Kidney (tissue), 14 donors: ENCODE results near the gene ABLIM2. TPM values are rescaled to one million over a fixed set of nuclear protein-coding genes. Genes with fewer than 3 reads are reported as not detected.

Experiments used
- DNase-seq, 5 donors: peaks; one replicate each; pipeline ENCODE4 v3.0.0-alpha.2; 2013 to 2020
- FAIRE-seq: peaks from 2 replicates; lab custom pipeline; 2012; peaks lifted over from hg19 to GRCh38; lab: Jason Lieb, UNC
- H3K27ac ChIP-seq, 2 donors: one replicate each; pipeline ENCODE4 v1.7.0; 2013; ENCODE audit warnings: low read depth in 2 of 2, low read length in 2 of 2, inconsistent platforms in 1 of 2
- H3K27me3 ChIP-seq: one replicate; pipeline ENCODE4 v1.7.1; 2013; ENCODE audit warnings: low read length, inconsistent platforms; ENCODE audit not compliant: control insufficient read depth, insufficient read depth
- H3K36me3 ChIP-seq, 3 donors: one replicate each; pipeline versions ENCODE4 v1.7.0 to v1.7.1; 2013; ENCODE audit warnings: low read length in 3 of 3, control low read depth in 1 of 3, inconsistent platforms in 1 of 3; ENCODE audit not compliant: insufficient read depth in 3 of 3, control insufficient read depth in 2 of 3
- H3K4me1 ChIP-seq, 3 donors: one replicate each; pipeline versions ENCODE4 v1.7.0 to v1.7.1; 2013; ENCODE audit warnings: low read length in 3 of 3, inconsistent platforms in 1 of 3, low read depth in 1 of 3; ENCODE audit not compliant: control insufficient read depth in 2 of 3, insufficient read depth in 2 of 3
- H3K4me3 ChIP-seq, 3 donors: one replicate each; pipeline versions ENCODE4 v1.7.0 to v1.8.1; 2013; ENCODE audit warnings: low read length in 3 of 3, control low read depth in 1 of 3, inconsistent platforms in 1 of 3
- H3K9ac ChIP-seq, 3 donors: one replicate each; pipeline versions ENCODE4 v1.7.0 to v1.7.1; 2013; ENCODE audit warnings: low read length in 3 of 3, control low read depth in 1 of 3, inconsistent platforms in 1 of 3
- H3K9me3 ChIP-seq, 3 donors: one replicate each; pipeline versions ENCODE4 v1.7.0 to v1.7.1; 2013; ENCODE audit warnings: low read length in 3 of 3, control low read depth in 1 of 3, inconsistent platforms in 1 of 3; ENCODE audit not compliant: control insufficient read depth in 2 of 3, insufficient read depth in 1 of 3
- CTCF ChIP-seq: IDR thresholded peaks from 3 replicates; pipeline ENCODE4 v1.5.1; 2012; ENCODE audit warnings: mild to moderate bottlenecking, moderate library complexity, borderline replicate concordance; ENCODE audit not compliant: insufficient read depth; ENCODE audit errors: extremely low read depth
- intact Hi-C: fragments of 100-400 bp; cut with DNase I; formaldehyde crosslinking; loops from one replicate; pipeline ENCODE4 v1.11.1; 2022
- polyA plus RNA-seq: library from polyadenylated mRNA; stranded (reverse); fragments of 350-450 nt; fragmentation: Illumina TruSeq; extraction: RNeasy Lipid Tissue Mini Kit (QIAGEN cat#74804); gene quantifications from one replicate; pipeline ENCODE4 v1.2.3, GENCODE V29; 2014; ENCODE audit warnings: low read depth, low replicate concordance; ENCODE audit not compliant: insufficient read depth
- total RNA-seq: library from RNA; stranded (reverse); fragmentation: NEBNext Ultra II Directional; extraction: Animal tissue kit (Norgen Biotek cat#: 25700); gene quantifications from one replicate; pipeline ENCODE4 v1.2.1, GENCODE V29; 2021
- donor health status: control.
- donor health status: control.
- donor health status: control.
- donor health status: control.
- donor health status: control.
- donor health status: DM: yes; HTN: yes; CAD: no.
- donor health status: Normal renal cell carcinoma (clear cell type).

Gene ABLIM2
- total and polyA plus RNA-seq, 2 donors from 2014 or later: 9.5 to 23.3 TPM

- no peak for TF ChIP-seq CTCF
- H3K36me3 ChIP-seq: no peaks in the 10 kb centered on the region
- no peak overlapping the region for H3K4me3 ChIP-seq
- H3K27me3 ChIP-seq: peaks cover 4% of the 10 kb centered on the region
- no peaks in the 10 kb centered on the region for H3K9me3 ChIP-seq
- intact Hi-C loops: no loop called here
- H3K27ac ChIP-seq: peak overlapping the region in 1 of 2 donors; percentile 32
- H3K4me1 ChIP-seq: peaks cover 0 to 9% (median 6%) of the 10 kb centered on the region in 3 donors
- no peak for FAIRE-seq
- no peak overlapping the region for H3K9ac ChIP-seq
- DNase-seq: peak in 1 of 5 donors; percentile 79
Measured at GRCh38 chr4:8156617-8157016, 2.0 kb downstream of the ABLIM2 start.

- Histone ChIP-seq H3K4me3 (no peak overlapping the region), H3K4me1 (peaks cover 0 to 9% (median 6%) of the 10 kb centered on the region in 3 donors), H3K27me3 (peaks cover 4% of the 10 kb centered on the region), H3K9ac (no peak overlapping the region), H3K27ac (peak overlapping the region in 1 of 2 donors; percentile 4), H3K36me3 (no peaks in the 10 kb centered on the region), H3K9me3 (no peaks in the 10 kb centered on the region)
- DNase-seq (peak in 1 of 5 donors; percentile 51), FAIRE-seq (no peak)
- intact Hi-C loops: no loop called here
- TF ChIP-seq CTCF: no peak
Measured at GRCh38 chr4:8155660-8156421, 2.8 kb downstream of the ABLIM2 start.

- no peak for FAIRE-seq
- H3K4me1 ChIP-seq: peaks cover 0 to 9% (median 5%) of the 10 kb centered on the region in 3 donors
- no peak overlapping the region for H3K9ac ChIP-seq
- H3K27ac ChIP-seq: no peak overlapping the region
- no peak overlapping the region for H3K4me3 ChIP-seq
- H3K36me3 ChIP-seq: no peaks in the 10 kb centered on the region
- H3K27me3 ChIP-seq: peaks cover 4% of the 10 kb centered on the region
- no peaks in the 10 kb centered on the region for H3K9me3 ChIP-seq
- intact Hi-C loops: no loop called here
- TF ChIP-seq CTCF: no peak
- DNase-seq: no peak
Measured at GRCh38 chr4:8155048-8155447, 3.6 kb downstream of the ABLIM2 start.
